H9 (cell line): ENCODE data around the gene SHANK1. TPM values are rescaled to one million over a fixed set of nuclear protein-coding genes. Genes with fewer than 3 reads are reported as not detected.

Experiments used
- DNase-seq: peaks from one replicate; pipeline ENCODE4 v3.0.0-alpha.2; 2017
- H2AFZ ChIP-seq: one replicate; pipeline ENCODE4 v1.6.1; 2013; ENCODE audit warnings: mild to moderate bottlenecking, low read length, control low read depth, moderate library complexity
- H2AK5ac ChIP-seq: 2 replicates; pipeline ENCODE4 v1.6.1; 2013; ENCODE audit warnings: low read length, control low read depth, mixed read lengths; ENCODE audit not compliant: insufficient read length
- H2BK120ac ChIP-seq: one replicate; pipeline ENCODE4 v1.6.1; 2013; ENCODE audit warnings: low read depth, mild to moderate bottlenecking, low read length, control low read depth, inconsistent platforms; ENCODE audit not compliant: poor library complexity, severe bottlenecking
- H2BK12ac ChIP-seq: 2 replicates; pipeline ENCODE4 v1.6.1; 2013; ENCODE audit warnings: low read length, control low read depth, mixed read lengths, low read depth; ENCODE audit not compliant: insufficient read length
- H2BK15ac ChIP-seq: 2 replicates; pipeline ENCODE4 v1.6.1; 2013; ENCODE audit warnings: low read depth, low read length, control low read depth
- H2BK20ac ChIP-seq: one replicate; pipeline ENCODE4 v1.6.1; 2013; ENCODE audit warnings: low read depth, mild to moderate bottlenecking, low read length, control low read depth, inconsistent platforms; ENCODE audit not compliant: poor library complexity, severe bottlenecking
- H2BK5ac ChIP-seq: 2 replicates; pipeline ENCODE4 v1.6.1; 2013; ENCODE audit warnings: low read length, control low read depth, mixed read lengths; ENCODE audit not compliant: insufficient read length
- H3K14ac ChIP-seq: 2 replicates; pipeline ENCODE4 v1.6.1; 2013; ENCODE audit warnings: low read length, control low read depth; ENCODE audit not compliant: insufficient read depth
- H3K18ac ChIP-seq: 2 replicates; pipeline ENCODE4 v1.6.1; 2013; ENCODE audit warnings: low read depth, mild to moderate bottlenecking, mixed read lengths, low read length, control low read depth; ENCODE audit not compliant: insufficient read length
- H3K23ac ChIP-seq: 2 replicates; pipeline ENCODE4 v1.6.1; 2013; ENCODE audit warnings: low read length, control low read depth, mixed read lengths, low read depth; ENCODE audit not compliant: insufficient read length
- H3K23me2 ChIP-seq: 2 replicates; pipeline ENCODE4 v1.6.1; 2013; ENCODE audit warnings: low read depth, mild to moderate bottlenecking, mixed read lengths, low read length, control low read depth; ENCODE audit not compliant: insufficient read length, poor library complexity, severe bottlenecking
- H3K27ac ChIP-seq: 2 replicates; pipeline ENCODE4 v1.5.1; 2013; ENCODE audit warnings: low read length, control low read depth, mixed read lengths, low read depth; ENCODE audit not compliant: insufficient read length
- H3K27me3 ChIP-seq: 2 replicates; pipeline ENCODE4 v1.6.1; 2013; ENCODE audit warnings: low read length, control low read depth, inconsistent platforms; ENCODE audit not compliant: insufficient read depth
- H3K4ac ChIP-seq: 2 replicates; pipeline ENCODE4 v1.6.1; 2013; ENCODE audit warnings: low read depth, mild to moderate bottlenecking, control low read depth, inconsistent platforms, low read length, moderate library complexity
- H3K4me1 ChIP-seq: 2 replicates; pipeline ENCODE4 v1.6.1; 2013; ENCODE audit warnings: low read length, control low read depth, inconsistent platforms; ENCODE audit not compliant: insufficient read depth
- H3K4me2 ChIP-seq: 2 replicates; pipeline ENCODE4 v1.6.1; 2013; ENCODE audit warnings: low read length, control low read depth, mixed read lengths; ENCODE audit not compliant: insufficient read length, insufficient read depth
- H3K56ac ChIP-seq: 2 replicates; pipeline ENCODE4 v1.6.1; 2013; ENCODE audit warnings: low read depth, mild to moderate bottlenecking, mixed read lengths, low read length, control low read depth; ENCODE audit not compliant: insufficient read length
- H3K79me1 ChIP-seq: 2 replicates; pipeline ENCODE4 v1.6.1; 2013; ENCODE audit warnings: low read depth, mild to moderate bottlenecking, moderate library complexity, low read length, control low read depth, inconsistent platforms; ENCODE audit not compliant: insufficient read depth, poor library complexity, severe bottlenecking
- H3K79me2 ChIP-seq: 2 replicates; pipeline ENCODE4 v1.6.1; 2013; ENCODE audit warnings: low read length, control low read depth, inconsistent platforms; ENCODE audit not compliant: insufficient read depth
- H3K9ac ChIP-seq: 2 replicates; pipeline ENCODE4 v1.6.1; 2013; ENCODE audit warnings: low read length, control low read depth, mixed read lengths; ENCODE audit not compliant: insufficient read length; ENCODE audit errors: extremely low read depth
- H3K9me3 ChIP-seq: one replicate; pipeline ENCODE4 v1.6.1; 2013; ENCODE audit warnings: low read depth, low read length, inconsistent platforms; ENCODE audit not compliant: control insufficient read depth
- H3T11ph ChIP-seq: one replicate; pipeline ENCODE4 v1.6.1; 2013; ENCODE audit warnings: mild to moderate bottlenecking, low read length, control low read depth, inconsistent platforms
- H4K20me1 ChIP-seq: one replicate; pipeline ENCODE4 v1.6.1; 2013; ENCODE audit not compliant: control insufficient read depth, insufficient read length, insufficient read depth
- H4K5ac ChIP-seq: 2 replicates; pipeline ENCODE4 v1.6.1; 2013; ENCODE audit warnings: low read depth, mild to moderate bottlenecking, mixed read lengths, low read length, control low read depth; ENCODE audit not compliant: insufficient read length
- H4K8ac ChIP-seq: replicated peaks from 2 replicates; pipeline ENCODE4 v1.6.1; 2013; ENCODE audit warnings: low read length, control low read depth, mixed read lengths, low read depth; ENCODE audit not compliant: insufficient read length
- H4K91ac ChIP-seq: 2 replicates; pipeline ENCODE4 v1.6.1; 2013; ENCODE audit warnings: low read depth, mild to moderate bottlenecking, moderate library complexity, mixed read lengths, low read length, control low read depth; ENCODE audit not compliant: insufficient read length
- H3K27ac Mint-ChIP-seq, 3 experiments: 2 replicates in 2 of 3; 3 replicates in 1 of 3; pipeline ENCODE4 v1.8.0; 2020 to 2021; ENCODE audit warnings: mixed read lengths in 3 of 3, mild to moderate bottlenecking in 1 of 3, moderate library complexity in 1 of 3
- H3K27me3 Mint-ChIP-seq: 2 replicates; pipeline ENCODE4 v1.8.0; 2021; ENCODE audit warnings: low read depth, mild to moderate bottlenecking, moderate library complexity, mixed read lengths
- H3K36me3 Mint-ChIP-seq, 3 experiments: 2 replicates in 2 of 3; 3 replicates in 1 of 3; pipeline ENCODE4 v1.8.0; 2020 to 2021; ENCODE audit warnings: low read depth in 3 of 3, mixed read lengths in 3 of 3; ENCODE audit not compliant: insufficient read depth in 1 of 3
- H3K4me1 Mint-ChIP-seq, 2 experiments: 2 replicates each; pipeline ENCODE4 v1.8.0; 2020; ENCODE audit warnings: mixed read lengths in 2 of 2
- H3K4me3 Mint-ChIP-seq, 2 experiments: 2 replicates in 1 of 2; 3 replicates in 1 of 2; pipeline ENCODE4 v1.8.0; 2020 to 2021; ENCODE audit warnings: mild to moderate bottlenecking in 2 of 2, mixed read lengths in 2 of 2, moderate library complexity in 1 of 2
- H3K9me3 Mint-ChIP-seq, 2 experiments: 2 replicates in 1 of 2; 3 replicates in 1 of 2; pipeline ENCODE4 v1.8.0; 2020; ENCODE audit warnings: mild to moderate bottlenecking in 2 of 2, mixed read lengths in 2 of 2, moderate library complexity in 1 of 2
- WGBS: extraction: QIAGEN DNeasy Blood & Tissue Kit; methylation state at CpG from one replicate; pipeline ENCODE4 v1.1.7; 2013; ENCODE audit warnings: missing lambda C conversion rate, low lambda C conversion rate, mixed read lengths; ENCODE audit not compliant: insufficient read length; ENCODE audit errors: extremely low coverage; 5-methylcytosine and 5-hydroxymethylcytosine counted together
- total RNA-seq: library from RNA; stranded (reverse); gene quantifications from 2 replicates; pipeline ENCODE4 v1.2.1, GENCODE V29; 2021
- TF ChIP-seq, protein P1 (sequence below): fragments of 200-600 bp; sonication (generic); conservative IDR thresholded peaks from 3 replicates; pipeline ENCODE4 v1.8.0; 2021; ENCODE audit warnings: antibody characterized with exemption, mild to moderate bottlenecking

Gene SHANK1
- total RNA-seq, 1 experiment from 2014 or later, result 1.7 TPM

DNA sequence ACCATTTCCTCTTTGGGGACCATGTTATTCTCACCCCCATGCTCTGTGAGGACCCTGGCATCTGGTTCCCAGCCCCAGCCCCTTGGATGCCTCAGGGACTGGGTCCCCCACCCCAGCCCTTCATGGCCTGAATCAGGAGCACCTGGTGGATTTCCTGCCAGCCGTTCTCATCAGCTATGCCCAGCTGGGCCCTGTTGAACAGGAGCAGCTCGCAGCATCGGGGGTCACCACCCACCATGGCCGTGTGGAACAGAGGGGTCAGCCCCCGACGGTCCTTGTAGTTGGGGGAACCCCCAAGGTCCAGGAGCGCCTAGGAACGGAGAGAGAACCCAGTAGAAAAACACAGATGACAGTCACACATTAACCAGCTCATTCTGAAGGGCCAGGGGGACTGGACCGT is 7.8 kb downstream of the SHANK1 start:
- H3K4me3 Mint-ChIP-seq, result no peak overlapping the region
- H4K8ac ChIP-seq, result no peak overlapping the region
- peaks cover 0 to 8% of the 10 kb centered on the region in 2 experiments; a peak in 2 of 4 replicates for H3K4me1 Mint-ChIP-seq

More for the DNA sequence above, 7.8 kb downstream of the SHANK1 start:
- H3K4me2 ChIP-seq, result no peak overlapping the region
- H4K91ac ChIP-seq, result no peak overlapping the region
- H3T11ph ChIP-seq, result no peak overlapping the region
- no CpG with 5 or more reads among the region's 9 CpGs for WGBS
- H3K14ac ChIP-seq, result no peak overlapping the region
- H2BK15ac ChIP-seq, result no peak overlapping the region
- no peak overlapping the region for H2BK12ac ChIP-seq
- H3K79me1 ChIP-seq, result no peaks in the 10 kb centered on the region
- no peaks in the 10 kb centered on the region for H3K79me2 ChIP-seq
- H3K27ac ChIP-seq, result no peak overlapping the region
- no peak for DNase-seq
- H2AFZ ChIP-seq, result no peak overlapping the region
- H2AK5ac ChIP-seq, result no peak overlapping the region
- Mint-ChIP-seq H3K27me3 (peaks cover 91% of the 10 kb centered on the region), H3K36me3 (no peaks in the 10 kb centered on the region; a peak in 1 of 7 replicates), H3K9me3 (no peaks in the 10 kb centered on the region), H3K27ac (no peak overlapping the region)
- H2BK20ac ChIP-seq, result no peak overlapping the region
- H2BK120ac ChIP-seq, result no peak overlapping the region
- TF ChIP-seq, protein P1, sequence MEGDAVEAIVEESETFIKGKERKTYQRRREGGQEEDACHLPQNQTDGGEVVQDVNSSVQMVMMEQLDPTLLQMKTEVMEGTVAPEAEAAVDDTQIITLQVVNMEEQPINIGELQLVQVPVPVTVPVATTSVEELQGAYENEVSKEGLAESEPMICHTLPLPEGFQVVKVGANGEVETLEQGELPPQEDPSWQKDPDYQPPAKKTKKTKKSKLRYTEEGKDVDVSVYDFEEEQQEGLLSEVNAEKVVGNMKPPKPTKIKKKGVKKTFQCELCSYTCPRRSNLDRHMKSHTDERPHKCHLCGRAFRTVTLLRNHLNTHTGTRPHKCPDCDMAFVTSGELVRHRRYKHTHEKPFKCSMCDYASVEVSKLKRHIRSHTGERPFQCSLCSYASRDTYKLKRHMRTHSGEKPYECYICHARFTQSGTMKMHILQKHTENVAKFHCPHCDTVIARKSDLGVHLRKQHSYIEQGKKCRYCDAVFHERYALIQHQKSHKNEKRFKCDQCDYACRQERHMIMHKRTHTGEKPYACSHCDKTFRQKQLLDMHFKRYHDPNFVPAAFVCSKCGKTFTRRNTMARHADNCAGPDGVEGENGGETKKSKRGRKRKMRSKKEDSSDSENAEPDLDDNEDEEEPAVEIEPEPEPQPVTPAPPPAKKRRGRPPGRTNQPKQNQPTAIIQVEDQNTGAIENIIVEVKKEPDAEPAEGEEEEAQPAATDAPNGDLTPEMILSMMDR, result no peak
- H3K9ac ChIP-seq, result no peak overlapping the region
- no peak overlapping the region for H3K18ac ChIP-seq
- no peak overlapping the region for H3K23ac ChIP-seq
- no peaks in the 10 kb centered on the region for H4K20me1 ChIP-seq
- no peaks in the 10 kb centered on the region for H3K4me1 ChIP-seq
- no peaks in the 10 kb centered on the region for H3K23me2 ChIP-seq
- no peak overlapping the region for H3K56ac ChIP-seq
- H3K9me3 ChIP-seq, result no peaks in the 10 kb centered on the region
- H2BK5ac ChIP-seq, result no peak overlapping the region
- H3K4ac ChIP-seq, result no peak overlapping the region
- H4K5ac ChIP-seq, result no peak overlapping the region
- no peaks in the 10 kb centered on the region; the same call in 1 of the 2 replicates for H3K27me3 ChIP-seq
